Measurements from ENCODE around the gene FMC1.
"Not testable (repeated sequence)": the region's sequence is repeated elsewhere in the genome, so short reads cannot be mapped to it uniquely, and the experiment has no call there.

The FMC1 gene

DNA sequence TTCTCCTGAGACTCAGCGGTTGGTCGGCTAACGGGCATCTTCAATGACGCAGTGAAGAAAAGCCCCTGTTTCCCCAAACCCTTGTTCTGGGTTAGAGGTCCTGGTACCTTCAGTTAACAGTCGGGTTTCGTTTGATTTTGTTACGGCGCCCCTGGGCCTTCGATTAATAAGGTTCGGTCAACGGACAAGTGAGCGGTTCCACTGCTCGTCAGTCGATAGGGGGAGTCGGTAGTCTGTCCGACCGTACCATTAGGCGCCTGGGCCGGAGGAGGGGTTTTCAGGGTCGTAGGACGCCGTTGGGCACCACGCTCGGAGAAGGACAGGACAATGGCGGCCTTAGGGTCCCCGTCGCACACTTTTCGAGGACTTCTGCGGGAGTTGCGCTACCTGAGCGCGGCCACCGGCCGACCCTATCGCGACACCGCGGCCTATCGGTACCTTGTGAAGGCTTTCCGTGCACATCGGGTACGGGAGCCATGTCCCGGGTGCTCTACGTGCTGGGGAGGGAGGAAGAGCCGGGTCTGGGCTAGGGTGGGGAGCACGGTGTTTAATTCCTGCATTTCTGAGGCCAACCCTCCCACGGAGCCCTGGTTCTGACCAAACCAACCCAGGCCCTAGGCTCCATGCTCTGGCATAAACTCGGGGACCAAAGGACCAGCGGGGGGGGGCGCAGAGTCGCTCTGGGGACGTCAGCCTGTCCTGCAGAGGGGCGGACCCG lies at the start of gene FMC1:
TSS of gene FMC1 (plus strand) at position 280 of the 718 bp plus-strand sequence. CDS start at position 328, 48 bp downstream.
- Histone ChIP-seq H3K9me3 (ENCODE audit: control insufficient read depth, insufficient read depth, low read length) (no peaks in the 10 kb centered on the region), H3K4me1 (ENCODE audit: control insufficient read depth, insufficient read depth, low read length) (peaks cover 5% of the 10 kb centered on the region), H3K9ac (ENCODE audit: low read depth, low read length) (peak within 1 kb of the TSS; percentile 100), H3K27me3 (ENCODE audit: control insufficient read depth, insufficient read depth, low read length) (no peaks in the 10 kb centered on the region), H3K36me3 (ENCODE audit: control insufficient read depth, insufficient read depth, low read length) (no peaks in the 10 kb centered on the region), H3K4me3 (ENCODE audit: low read depth, low read length) (peak within 1 kb of the TSS; percentile 90)

GRCh38 chr7:139292821-139293220 lies 48.3 kb upstream of the FMC1 start:
- Histone ChIP-seq H3K36me3 (ENCODE audit: control insufficient read depth, insufficient read depth, low read length) (no peaks in the 10 kb centered on the region), H3K9me3 (ENCODE audit: control insufficient read depth, insufficient read depth, low read length) (no peaks in the 10 kb centered on the region), H3K27me3 (ENCODE audit: control insufficient read depth, insufficient read depth, low read length) (no peaks in the 10 kb centered on the region), H3K9ac (ENCODE audit: low read depth, low read length) (no peak overlapping the region), H3K4me3 (ENCODE audit: low read depth, low read length) (no peak overlapping the region), H3K4me1 (ENCODE audit: control insufficient read depth, insufficient read depth, low read length) (no peaks in the 10 kb centered on the region)

DNA sequence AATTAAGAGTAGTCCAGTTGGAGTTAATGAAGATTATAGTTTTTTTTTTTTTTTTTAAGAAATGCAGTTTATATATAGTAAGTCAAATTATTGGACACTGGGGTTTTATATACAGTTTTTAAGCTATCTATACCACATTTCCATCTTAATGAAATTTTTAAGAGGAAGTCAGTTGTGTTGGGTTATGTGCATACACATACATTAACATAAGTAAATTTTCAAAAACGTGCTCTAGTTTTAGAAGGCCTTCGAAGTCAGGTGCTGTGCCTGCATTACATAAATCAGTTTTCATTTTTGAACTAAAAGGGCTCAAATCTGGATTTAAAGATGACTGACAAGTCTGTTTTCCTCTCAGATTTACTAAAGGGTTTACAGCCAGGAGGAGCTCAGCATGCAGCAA lies 47.6 kb upstream of the FMC1 start:
- Histone ChIP-seq H3K27me3 (ENCODE audit: control insufficient read depth, insufficient read depth, low read length) (no peaks in the 10 kb centered on the region), H3K4me1 (ENCODE audit: control insufficient read depth, insufficient read depth, low read length) (no peaks in the 10 kb centered on the region), H3K4me3 (ENCODE audit: low read depth, low read length) (no peak overlapping the region), H3K9me3 (ENCODE audit: control insufficient read depth, insufficient read depth, low read length) (no peaks in the 10 kb centered on the region), H3K9ac (ENCODE audit: low read depth, low read length) (no peak overlapping the region), H3K36me3 (ENCODE audit: control insufficient read depth, insufficient read depth, low read length) (no peaks in the 10 kb centered on the region)

GRCh38 chr7:139294241-139294640 lies 46.9 kb upstream of the FMC1 start:
- Histone ChIP-seq H3K4me1 (ENCODE audit: control insufficient read depth, insufficient read depth, low read length) (no peaks in the 10 kb centered on the region), H3K9ac (ENCODE audit: low read depth, low read length) (no peak overlapping the region), H3K9me3 (ENCODE audit: control insufficient read depth, insufficient read depth, low read length) (no peaks in the 10 kb centered on the region), H3K36me3 (ENCODE audit: control insufficient read depth, insufficient read depth, low read length) (no peaks in the 10 kb centered on the region), H3K4me3 (ENCODE audit: low read depth, low read length) (no peak overlapping the region), H3K27me3 (ENCODE audit: control insufficient read depth, insufficient read depth, low read length) (no peaks in the 10 kb centered on the region)

DNA sequence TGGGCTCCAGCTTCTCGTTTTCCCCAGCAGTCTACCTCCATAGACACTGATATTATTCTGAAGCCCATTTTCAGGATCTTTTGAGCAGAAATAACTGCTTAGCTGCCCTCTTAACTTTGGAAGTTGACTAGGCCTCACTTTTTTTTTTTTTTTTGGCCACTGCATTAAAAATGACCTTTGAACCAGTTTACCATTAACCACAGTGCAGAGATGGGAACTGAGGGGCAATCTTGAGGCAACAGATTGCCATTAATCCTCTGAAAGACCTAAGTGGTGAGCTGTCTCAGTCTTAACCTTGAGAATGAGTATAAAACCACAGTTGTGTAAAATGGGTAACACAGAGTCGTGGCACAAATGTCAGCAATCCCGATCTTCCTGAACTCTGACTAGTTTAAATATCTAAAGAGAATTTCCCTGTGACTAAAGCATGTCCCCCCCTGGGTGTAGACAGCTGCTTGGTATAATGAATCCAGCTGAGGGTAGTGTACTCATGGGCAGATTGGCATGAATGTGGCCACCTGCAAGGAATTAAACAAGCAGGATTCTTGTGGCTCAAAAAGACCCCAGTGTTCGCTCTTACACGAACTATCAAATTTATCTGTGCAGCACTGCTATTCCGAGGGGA lies 46.1 kb upstream of the FMC1 start:
- Histone ChIP-seq H3K9ac (ENCODE audit: low read depth, low read length) (no peak overlapping the region), H3K4me1 (ENCODE audit: control insufficient read depth, insufficient read depth, low read length) (no peaks in the 10 kb centered on the region), H3K36me3 (ENCODE audit: control insufficient read depth, insufficient read depth, low read length) (no peaks in the 10 kb centered on the region), H3K4me3 (ENCODE audit: low read depth, low read length) (no peak overlapping the region), H3K27me3 (ENCODE audit: control insufficient read depth, insufficient read depth, low read length) (no peaks in the 10 kb centered on the region), H3K9me3 (ENCODE audit: control insufficient read depth, insufficient read depth, low read length) (no peaks in the 10 kb centered on the region)

GRCh38 chr7:139297795-139298194 lies 43.3 kb upstream of the FMC1 start:
- H3K36me3 ChIP-seq (ENCODE audit: control insufficient read depth, insufficient read depth, low read length), result no peaks in the 10 kb centered on the region
- no peak overlapping the region for H3K4me3 ChIP-seq (ENCODE audit: low read depth, low read length)
- H3K9me3 ChIP-seq (ENCODE audit: control insufficient read depth, insufficient read depth, low read length), result no peaks in the 10 kb centered on the region
- H3K27me3 ChIP-seq (ENCODE audit: control insufficient read depth, insufficient read depth, low read length), result no peaks in the 10 kb centered on the region
- H3K4me1 ChIP-seq (ENCODE audit: control insufficient read depth, insufficient read depth, low read length), result no peaks in the 10 kb centered on the region
- no peak overlapping the region for H3K9ac ChIP-seq (ENCODE audit: low read depth, low read length)

DNA sequence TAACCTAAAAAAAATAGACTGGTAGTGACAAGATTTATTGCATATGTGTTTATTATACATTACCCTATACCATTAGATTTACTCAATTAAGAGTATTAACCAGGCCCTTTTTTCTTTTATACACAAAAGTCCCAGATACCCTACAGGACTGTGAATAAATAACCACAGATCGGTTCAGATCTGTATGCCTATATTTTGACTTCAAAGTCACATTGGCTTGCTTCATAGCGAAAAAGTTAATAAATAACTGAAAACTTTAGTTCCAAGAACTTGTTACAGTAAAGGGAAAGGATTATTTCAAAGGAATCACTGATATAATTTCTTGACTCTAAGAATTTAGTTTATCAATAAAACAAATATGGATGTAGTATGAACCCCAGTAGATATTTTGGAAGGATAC lies 41.8 kb upstream of the FMC1 start:
- H3K27me3 ChIP-seq (ENCODE audit: control insufficient read depth, insufficient read depth, low read length), result no peaks in the 10 kb centered on the region
- H3K9me3 ChIP-seq (ENCODE audit: control insufficient read depth, insufficient read depth, low read length), result no peaks in the 10 kb centered on the region
- no peak overlapping the region for H3K9ac ChIP-seq (ENCODE audit: low read depth, low read length)
- no peaks in the 10 kb centered on the region for H3K36me3 ChIP-seq (ENCODE audit: control insufficient read depth, insufficient read depth, low read length)
- no peaks in the 10 kb centered on the region for H3K4me1 ChIP-seq (ENCODE audit: control insufficient read depth, insufficient read depth, low read length)
- H3K4me3 ChIP-seq (ENCODE audit: low read depth, low read length), result no peak overlapping the region

- Histone ChIP-seq H3K27me3 (ENCODE audit: control insufficient read depth, insufficient read depth, low read length) (no peaks in the 10 kb centered on the region), H3K36me3 (ENCODE audit: control insufficient read depth, insufficient read depth, low read length) (no peaks in the 10 kb centered on the region), H3K9ac (ENCODE audit: low read depth, low read length) (no peak overlapping the region), H3K4me3 (ENCODE audit: low read depth, low read length) (no peak overlapping the region), H3K9me3 (ENCODE audit: control insufficient read depth, insufficient read depth, low read length) (no peaks in the 10 kb centered on the region), H3K4me1 (ENCODE audit: control insufficient read depth, insufficient read depth, low read length) (no peaks in the 10 kb centered on the region)
Measured at GRCh38 chr7:139300390-139300789, 40.7 kb upstream of the FMC1 start.

DNA sequence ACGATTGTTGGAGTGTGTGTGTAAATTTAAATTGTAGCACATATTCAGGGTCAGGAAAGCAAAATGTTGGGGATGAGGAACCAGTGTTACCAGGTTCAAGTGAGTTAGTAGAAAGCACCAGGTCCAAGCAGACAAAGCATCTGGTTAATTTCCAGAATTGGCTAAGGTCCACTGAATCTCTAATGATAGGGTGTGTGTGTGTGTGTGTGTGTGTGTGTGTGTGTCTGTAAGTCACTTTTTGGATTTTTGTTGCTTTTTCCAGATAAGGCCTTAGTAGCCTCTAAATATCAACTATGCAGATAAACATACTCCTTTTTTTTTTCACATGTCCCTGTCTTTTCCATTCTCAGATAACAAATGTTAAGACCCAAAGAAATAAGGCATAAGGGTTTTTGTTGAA lies 36.6 kb upstream of the FMC1 start:
- H3K9me3 ChIP-seq (ENCODE audit: control insufficient read depth, insufficient read depth, low read length), result no peaks in the 10 kb centered on the region
- no peak overlapping the region for H3K9ac ChIP-seq (ENCODE audit: low read depth, low read length)
- H3K36me3 ChIP-seq (ENCODE audit: control insufficient read depth, insufficient read depth, low read length), result no peaks in the 10 kb centered on the region
- H3K27me3 ChIP-seq (ENCODE audit: control insufficient read depth, insufficient read depth, low read length), result no peaks in the 10 kb centered on the region
- no peak overlapping the region for H3K4me3 ChIP-seq (ENCODE audit: low read depth, low read length)
- no peaks in the 10 kb centered on the region for H3K4me1 ChIP-seq (ENCODE audit: control insufficient read depth, insufficient read depth, low read length)

DNA sequence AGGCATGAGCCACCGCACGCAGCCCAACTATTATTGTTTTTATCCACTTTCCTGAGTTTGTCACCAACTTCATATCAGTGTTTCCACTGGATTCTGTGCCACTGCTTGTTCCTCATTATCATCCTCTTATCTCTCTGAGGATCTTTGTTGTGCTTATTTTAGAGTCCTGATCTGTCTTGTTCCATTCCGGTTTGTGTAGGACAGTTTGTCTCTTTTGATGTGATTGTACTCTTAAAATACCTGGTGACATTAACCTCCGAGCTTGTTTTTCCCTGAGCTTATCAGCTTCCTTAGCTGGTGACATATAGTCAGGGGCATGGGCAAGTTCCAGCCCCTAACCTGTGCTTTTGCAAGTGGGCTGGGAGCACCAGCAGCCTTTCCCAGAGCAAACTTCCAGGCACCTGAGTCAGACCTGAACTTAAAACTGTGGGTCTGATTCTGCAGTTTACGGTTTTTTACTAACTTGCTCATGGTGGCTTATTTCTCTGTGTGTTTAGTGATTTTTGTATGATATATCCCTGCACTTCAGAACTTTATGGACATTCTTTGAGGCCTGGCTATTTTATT lies 23.1 kb upstream of the FMC1 start:
- Histone ChIP-seq H3K4me1 (ENCODE audit: control insufficient read depth, insufficient read depth, low read length) (no peaks in the 10 kb centered on the region), H3K36me3 (ENCODE audit: control insufficient read depth, insufficient read depth, low read length) (no peaks in the 10 kb centered on the region), H3K9ac (ENCODE audit: low read depth, low read length) (no peak overlapping the region), H3K4me3 (ENCODE audit: low read depth, low read length) (no peak overlapping the region), H3K27me3 (ENCODE audit: control insufficient read depth, insufficient read depth, low read length) (no peaks in the 10 kb centered on the region), H3K9me3 (ENCODE audit: control insufficient read depth, insufficient read depth, low read length) (no peaks in the 10 kb centered on the region)

DNA sequence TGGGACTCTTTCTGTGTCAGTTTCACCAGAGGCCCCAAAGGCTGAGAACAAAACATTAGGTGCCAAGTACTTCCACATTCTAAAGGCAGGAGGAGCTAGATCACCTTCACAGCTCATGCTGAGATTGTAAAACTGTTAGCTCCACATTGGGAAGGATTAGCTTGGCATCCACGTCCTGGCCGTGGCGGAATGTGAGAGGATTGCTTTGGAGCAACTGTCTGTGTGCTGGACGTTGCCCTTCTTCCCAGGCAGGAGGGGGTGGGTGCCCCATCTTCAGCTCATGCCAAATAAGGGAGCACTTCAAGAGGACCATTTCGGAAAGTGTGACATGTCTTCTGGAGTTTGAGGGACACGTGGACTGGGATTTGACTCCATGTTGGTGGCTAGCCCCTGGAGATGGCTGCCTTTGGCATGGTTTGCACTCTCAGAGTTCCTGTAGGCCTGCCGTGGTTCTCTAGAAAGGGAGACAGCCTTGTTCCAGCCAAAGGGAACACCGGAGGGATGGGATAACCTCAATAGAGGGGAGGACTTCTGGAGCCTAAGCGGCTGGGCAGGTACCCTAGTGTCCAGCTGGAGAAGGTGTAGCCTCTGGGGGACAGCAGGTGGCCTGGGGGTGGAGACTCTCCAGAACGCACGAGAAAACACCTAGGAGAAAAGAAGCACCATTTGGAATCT lies 19.9 kb upstream of the FMC1 start:
- Histone ChIP-seq H3K27me3 (ENCODE audit: control insufficient read depth, insufficient read depth, low read length) (no peaks in the 10 kb centered on the region), H3K4me1 (ENCODE audit: control insufficient read depth, insufficient read depth, low read length) (no peaks in the 10 kb centered on the region), H3K4me3 (ENCODE audit: low read depth, low read length) (no peak overlapping the region), H3K9ac (ENCODE audit: low read depth, low read length) (no peak overlapping the region), H3K9me3 (ENCODE audit: control insufficient read depth, insufficient read depth, low read length) (no peaks in the 10 kb centered on the region), H3K36me3 (ENCODE audit: control insufficient read depth, insufficient read depth, low read length) (no peaks in the 10 kb centered on the region)

DNA sequence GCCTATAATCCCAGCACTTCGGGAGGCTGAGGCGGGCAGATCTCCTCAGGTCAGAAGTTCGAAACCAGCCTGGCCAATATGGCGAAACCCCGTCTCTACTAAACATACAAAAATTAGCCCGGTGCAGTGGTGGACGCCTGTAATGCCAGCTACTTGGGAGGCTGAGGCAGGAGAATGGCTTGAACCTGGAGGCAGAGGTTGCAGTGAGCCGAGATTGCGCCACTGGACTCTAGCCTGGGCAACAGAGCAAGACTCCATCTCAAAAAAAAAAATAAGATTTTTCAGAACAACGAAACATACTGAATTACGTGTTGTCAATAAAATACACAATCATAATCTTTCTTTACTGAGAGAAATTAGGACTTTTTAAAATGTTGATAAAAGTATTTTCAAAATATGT lies 16.4 kb upstream of the FMC1 start:
- H3K4me1 ChIP-seq (ENCODE audit: control insufficient read depth, insufficient read depth, low read length); H3K9ac ChIP-seq (ENCODE audit: low read depth, low read length); H3K4me3 ChIP-seq (ENCODE audit: low read depth, low read length); H3K36me3 ChIP-seq (ENCODE audit: control insufficient read depth, insufficient read depth, low read length); H3K9me3 ChIP-seq (ENCODE audit: control insufficient read depth, insufficient read depth, low read length); H3K27me3 ChIP-seq (ENCODE audit: control insufficient read depth, insufficient read depth, low read length): not testable (repeated sequence)
